IPS-18a (cell line): ENCODE results near the gene GAL3ST3.
"Not testable (repeated sequence)": the region's sequence is repeated elsewhere in the genome, so short reads cannot be mapped to it uniquely, and the experiment has no call there.

ENCODE experiments used
- H3K27ac ChIP-seq: one replicate; pipeline ENCODE4 v1.5.1; 2013; ENCODE audit warnings: low read length
- H3K27me3 ChIP-seq: one replicate; pipeline ENCODE4 v1.6.1; 2013; ENCODE audit warnings: mild to moderate bottlenecking, low read length; ENCODE audit not compliant: control insufficient read depth, insufficient read depth
- H3K36me3 ChIP-seq: one replicate; pipeline ENCODE4 v1.6.1; 2013; ENCODE audit warnings: low read depth, low read length; ENCODE audit not compliant: control insufficient read depth
- H3K4me1 ChIP-seq: one replicate; pipeline ENCODE4 v1.6.1; 2013; ENCODE audit warnings: low read depth, low read length; ENCODE audit not compliant: control insufficient read depth
- H3K4me3 ChIP-seq: one replicate; pipeline ENCODE4 v1.5.1; 2013; ENCODE audit warnings: low read length
- H3K9ac ChIP-seq: one replicate; pipeline ENCODE4 v1.6.1; 2013; ENCODE audit warnings: mild to moderate bottlenecking, low read length, moderate library complexity
- H3K9me3 ChIP-seq: one replicate; pipeline ENCODE4 v1.6.1; 2013; ENCODE audit warnings: low read depth, low read length; ENCODE audit not compliant: control insufficient read depth

The GAL3ST3 gene

DNA sequence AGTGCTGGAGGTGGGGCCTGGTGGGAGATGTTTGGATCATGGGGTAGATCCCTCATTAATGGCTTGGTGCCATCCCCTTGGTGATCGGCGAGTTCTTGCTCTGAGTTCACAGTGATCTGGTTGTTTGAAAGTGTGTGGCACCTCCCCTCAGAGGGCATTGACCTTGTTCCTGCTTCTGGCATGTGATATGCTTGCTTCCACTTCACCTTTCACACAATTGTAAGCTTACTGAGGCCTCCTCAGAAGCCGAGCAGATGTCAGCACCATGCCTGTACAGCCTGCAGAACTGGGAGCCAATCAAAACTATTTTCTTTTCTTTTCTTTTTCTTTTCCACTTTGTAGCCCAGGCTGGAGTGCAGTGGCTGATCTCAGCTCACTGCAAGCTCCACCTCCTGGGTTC, 11.6 kb downstream of the GAL3ST3 start:
- Histone ChIP-seq H3K9me3 (no peaks in the 10 kb centered on the region), H3K4me3 (no peak overlapping the region), H3K4me1 (no peaks in the 10 kb centered on the region), H3K36me3 (peaks cover 11% of the 10 kb centered on the region), H3K9ac (no peak overlapping the region), H3K27me3 (no peaks in the 10 kb centered on the region), H3K27ac (no peak overlapping the region)

DNA sequence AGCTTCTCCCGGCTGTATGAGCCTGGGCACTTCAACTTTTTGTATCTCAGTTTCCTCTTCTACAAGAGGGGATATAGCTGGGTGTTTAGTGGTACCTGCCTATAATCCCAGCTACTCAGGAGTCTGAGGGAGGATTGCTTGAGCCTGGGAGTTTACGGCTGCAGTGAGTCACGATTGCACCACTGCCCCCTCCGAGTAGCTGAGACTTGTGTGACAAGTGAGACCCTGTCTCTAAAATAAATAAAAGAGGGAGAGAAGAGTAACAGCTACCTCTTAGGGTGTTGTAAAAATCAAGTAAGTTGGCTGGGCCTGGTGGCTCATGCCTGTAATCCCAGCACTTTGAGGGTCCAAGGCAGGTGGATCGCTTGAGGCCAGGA, 12.6 kb downstream of the GAL3ST3 start:
- Histone ChIP-seq H3K27me3 (no peaks in the 10 kb centered on the region), H3K4me1 (no peaks in the 10 kb centered on the region), H3K27ac (no peak overlapping the region), H3K9ac (no peak overlapping the region), H3K36me3 (peaks cover 5% of the 10 kb centered on the region), H3K4me3 (no peak overlapping the region), H3K9me3 (no peaks in the 10 kb centered on the region)

DNA sequence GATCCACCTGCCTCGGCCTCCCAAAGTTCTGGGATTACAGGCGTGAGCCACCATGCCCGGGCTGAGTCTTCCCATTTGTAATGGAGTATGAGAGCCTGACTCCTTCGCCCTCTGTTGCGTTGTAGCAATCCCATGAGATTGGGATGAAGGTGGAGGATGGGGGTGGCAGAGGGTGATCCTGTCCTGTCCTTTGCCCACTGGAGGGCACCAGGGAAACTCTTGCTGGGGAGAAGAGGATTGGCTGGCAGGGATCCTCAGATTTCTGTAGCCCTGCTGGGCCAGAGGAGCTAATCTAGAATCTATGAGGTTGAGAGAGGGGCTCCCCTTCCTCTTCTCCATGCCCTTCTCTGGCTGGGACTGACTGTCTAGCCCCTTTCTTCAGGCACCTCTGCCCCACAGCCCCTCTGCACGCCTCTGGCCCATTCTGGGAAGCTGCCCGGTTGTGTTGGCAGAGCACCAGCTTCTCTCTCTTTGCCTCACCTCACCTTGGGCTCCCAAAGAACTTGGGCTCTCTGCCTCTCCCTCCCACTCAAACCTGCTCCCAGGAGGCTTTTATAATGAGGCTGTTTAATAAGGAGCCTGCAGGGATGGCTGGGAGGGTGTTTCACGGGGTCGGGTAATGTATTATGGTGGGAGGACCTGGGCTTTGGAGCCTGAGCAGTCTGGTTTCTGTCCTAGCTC, 13.2 kb downstream of the GAL3ST3 start:
- Histone ChIP-seq H3K27me3 (no peaks in the 10 kb centered on the region), H3K4me3 (no peak overlapping the region), H3K27ac (no peak overlapping the region), H3K36me3 (peaks cover 1% of the 10 kb centered on the region), H3K4me1 (no peaks in the 10 kb centered on the region), H3K9me3 (no peaks in the 10 kb centered on the region), H3K9ac (no peak overlapping the region)

DNA sequence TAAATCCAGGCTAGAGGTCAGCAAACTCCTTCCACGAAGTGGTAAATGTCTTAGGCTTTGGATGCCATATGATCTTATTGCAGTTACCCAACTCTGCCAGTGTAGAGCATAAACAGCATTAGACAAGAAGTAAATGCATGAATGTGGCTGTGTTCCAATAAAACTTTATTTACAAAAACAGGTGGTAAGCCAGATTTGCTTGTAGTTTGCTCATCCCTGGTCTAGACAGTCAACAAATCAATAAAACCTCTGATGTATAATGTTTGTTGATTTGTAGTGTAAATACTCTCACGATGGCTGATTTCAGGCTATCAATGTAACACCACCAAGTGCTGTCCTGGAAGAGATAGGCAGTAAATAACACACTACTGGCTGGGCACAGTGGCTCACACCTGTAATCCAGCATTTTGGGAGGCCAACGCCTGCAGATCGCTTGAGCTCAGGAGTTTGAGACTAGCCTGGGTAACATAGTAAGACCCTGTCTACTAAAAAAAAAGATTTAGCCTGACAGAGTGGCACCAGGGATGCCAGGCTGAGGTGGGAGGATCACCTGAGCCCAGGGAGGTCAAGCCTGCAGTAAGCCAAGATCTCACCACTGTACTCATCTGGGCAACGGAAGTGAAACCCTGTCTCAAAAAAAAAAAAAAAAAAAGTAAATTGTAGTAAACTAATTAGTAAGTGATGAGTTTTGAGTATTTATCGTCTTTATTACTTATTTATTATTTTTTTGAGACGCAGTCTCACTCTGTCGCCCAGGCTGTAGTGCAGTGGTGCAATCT, 15.8 kb downstream of the GAL3ST3 start:
- Histone ChIP-seq H3K27ac (no peak overlapping the region), H3K9ac (no peak overlapping the region), H3K27me3 (no peaks in the 10 kb centered on the region), H3K4me1 (no peaks in the 10 kb centered on the region), H3K9me3 (no peaks in the 10 kb centered on the region), H3K36me3 (no peaks in the 10 kb centered on the region), H3K4me3 (no peak overlapping the region)

DNA sequence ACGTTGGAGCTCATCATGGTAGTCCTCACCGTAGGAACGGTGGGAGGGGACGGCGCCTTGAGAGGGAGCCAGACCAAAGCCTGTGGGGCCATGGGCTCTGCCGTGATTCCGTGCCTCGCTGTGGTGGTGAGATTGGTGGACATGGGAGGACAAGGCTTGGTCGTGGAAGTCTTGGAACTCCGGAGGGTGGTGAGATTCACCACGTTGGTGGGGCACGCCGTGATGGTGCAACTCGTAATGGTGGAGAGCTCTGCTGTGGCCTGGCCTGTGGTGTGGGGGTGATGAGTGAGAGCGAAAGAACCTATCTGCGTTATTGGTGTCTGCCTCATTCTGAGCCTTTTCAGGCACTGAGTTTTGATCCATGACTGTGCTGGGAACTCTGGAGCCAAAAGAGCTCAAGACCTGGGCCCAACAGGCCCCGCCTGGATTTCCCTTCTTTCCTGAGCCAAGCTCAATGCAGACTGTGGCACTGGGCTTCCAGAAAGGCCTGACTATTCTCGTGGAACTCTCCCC, 22.9 kb downstream of the GAL3ST3 start, which contains the start of gene CATSPER1:
Gene CATSPER1 (minus strand): TSS at position 463 of the 513 bp plus-strand sequence. CDS start 100 bp downstream, at position 363.
- H3K4me3 ChIP-seq, result no peak within 1 kb of the TSS
- no peaks in the 10 kb centered on the region for H3K4me1 ChIP-seq
- H3K9ac ChIP-seq, result no peak within 1 kb of the TSS
- H3K36me3 ChIP-seq, result no peaks in the 10 kb centered on the region
- no peaks in the 10 kb centered on the region for H3K9me3 ChIP-seq
- peaks cover 20% of the 10 kb centered on the region for H3K27me3 ChIP-seq
- H3K27ac ChIP-seq, result no peak within 1 kb of the TSS

DNA sequence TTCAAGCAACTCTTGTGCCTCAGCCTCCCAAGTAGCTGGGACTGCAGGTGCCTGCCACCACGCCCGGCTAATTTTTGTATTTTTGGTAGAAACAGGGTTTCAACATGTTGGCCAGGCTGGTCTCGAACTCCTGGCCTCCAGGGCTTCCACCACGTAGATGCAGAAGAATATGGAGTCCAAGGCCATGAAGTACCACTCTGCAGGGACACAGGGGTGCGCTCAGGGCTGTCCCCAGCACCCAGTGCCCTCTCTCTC, 25.8 kb downstream of the GAL3ST3 start:
- H3K4me3 ChIP-seq, H3K9ac ChIP-seq, H3K9me3 ChIP-seq, H3K4me1 ChIP-seq, H3K27ac ChIP-seq, H3K36me3 ChIP-seq: not testable (repeated sequence)
- H3K27me3 ChIP-seq, result peaks cover 20% of the 10 kb centered on the region

DNA sequence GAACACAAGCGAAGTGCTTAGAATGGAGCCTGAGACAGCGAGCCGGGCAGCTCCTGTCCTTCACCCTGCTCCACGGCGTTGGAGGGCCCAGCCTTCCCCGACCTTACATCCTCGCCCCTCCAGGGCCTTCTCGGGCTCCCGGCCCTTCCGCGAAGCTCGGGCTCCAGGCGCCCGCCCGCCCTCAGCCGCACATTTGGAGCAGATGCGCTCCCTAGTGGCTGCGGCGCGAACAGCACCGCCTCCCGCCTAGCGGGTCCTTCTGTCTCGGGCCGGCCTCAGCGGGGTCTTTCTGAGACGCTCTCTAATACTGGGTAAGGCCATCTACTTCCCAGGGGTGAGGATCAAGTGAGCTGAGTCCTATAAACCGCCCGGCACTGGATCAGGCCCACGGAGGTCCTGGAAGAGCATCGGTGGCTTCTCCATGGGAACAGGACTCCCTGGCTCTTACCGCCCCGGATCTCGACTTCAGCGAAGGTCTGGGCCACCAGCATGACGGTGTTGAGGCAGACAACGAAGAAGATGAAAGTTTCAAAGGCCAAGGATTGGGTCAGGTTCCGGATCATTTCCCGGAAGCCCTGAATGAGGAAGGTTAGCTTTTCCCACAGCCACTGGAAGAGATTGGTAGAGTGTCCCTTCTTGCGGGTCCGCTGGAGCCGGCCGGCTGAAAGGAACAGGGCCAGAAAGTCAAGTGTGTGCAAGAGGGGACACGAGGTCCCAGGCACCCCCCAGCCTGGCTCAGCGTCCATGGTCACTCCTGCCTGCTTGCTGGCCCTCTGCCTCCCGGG, 26.4 kb downstream of the GAL3ST3 start:
- peaks cover 20% of the 10 kb centered on the region for H3K27me3 ChIP-seq
- no peak overlapping the region for H3K27ac ChIP-seq
- H3K9me3 ChIP-seq, result no peaks in the 10 kb centered on the region
- H3K4me1 ChIP-seq, result no peaks in the 10 kb centered on the region
- no peak overlapping the region for H3K9ac ChIP-seq
- H3K36me3 ChIP-seq, result no peaks in the 10 kb centered on the region
- H3K4me3 ChIP-seq, result no peak overlapping the region

DNA sequence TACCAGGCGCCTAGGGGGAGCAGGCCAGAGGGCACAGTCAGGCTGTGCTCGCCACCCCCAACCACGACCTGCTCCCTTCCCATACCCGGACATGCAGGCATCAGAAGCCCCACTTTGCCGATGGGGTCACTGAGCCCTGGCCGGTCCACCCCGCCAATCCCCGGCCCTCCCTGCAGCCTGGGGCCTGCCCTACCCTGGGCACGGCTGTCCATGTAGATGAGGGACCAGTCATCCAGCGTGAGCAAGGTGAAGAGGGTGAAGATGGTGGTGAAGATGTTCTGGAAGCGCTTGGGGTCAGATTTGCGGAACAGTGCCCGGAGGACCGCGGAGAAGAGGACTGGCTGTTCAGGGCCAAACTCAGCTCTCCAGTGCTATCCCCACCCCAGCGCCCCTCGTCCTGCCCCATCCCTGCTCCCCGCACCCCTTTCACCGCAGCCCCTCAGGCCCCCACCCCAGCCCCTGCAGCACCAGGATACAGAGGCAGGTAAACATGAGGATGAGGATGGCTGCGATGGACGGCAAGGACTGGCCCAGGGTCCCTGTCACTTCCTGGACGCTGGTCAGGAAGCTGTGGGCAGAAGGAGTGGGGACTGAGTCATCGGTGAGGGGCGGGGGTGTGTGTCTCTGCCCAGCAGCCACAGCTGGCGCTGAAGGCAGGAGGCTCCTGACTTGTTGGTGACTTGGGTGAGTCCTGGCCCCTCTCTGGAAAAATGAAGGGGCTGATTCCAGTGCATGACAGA, 28.2 kb downstream of the GAL3ST3 start:
- H3K4me3 ChIP-seq, result no peak overlapping the region
- H3K27ac ChIP-seq, result no peak overlapping the region
- no peaks in the 10 kb centered on the region for H3K9me3 ChIP-seq
- H3K9ac ChIP-seq, result no peak overlapping the region
- H3K4me1 ChIP-seq, result no peaks in the 10 kb centered on the region
- no peaks in the 10 kb centered on the region for H3K36me3 ChIP-seq
- H3K27me3 ChIP-seq, result peaks cover 20% of the 10 kb centered on the region

DNA sequence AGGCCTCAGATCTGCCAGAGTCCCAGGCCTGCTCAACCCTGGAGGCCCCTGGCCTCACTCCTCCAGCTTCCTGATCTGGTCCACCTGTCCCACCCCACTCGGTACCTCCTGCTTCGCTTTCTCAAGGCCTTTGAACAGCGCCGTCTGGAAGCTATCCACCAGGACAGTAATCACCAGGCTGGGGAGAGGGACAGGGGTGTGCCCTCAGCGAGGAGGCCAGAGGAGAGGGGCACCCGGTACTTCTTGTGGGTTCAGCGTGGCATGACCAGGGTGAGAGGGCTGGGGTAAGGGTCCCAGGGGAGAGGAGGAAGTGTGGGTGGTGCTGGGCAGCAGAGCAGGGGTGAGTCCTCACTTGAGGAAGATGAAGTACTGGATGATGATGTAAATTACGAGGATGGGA, 28.7 kb downstream of the GAL3ST3 start:
- no peak overlapping the region for H3K27ac ChIP-seq
- H3K36me3 ChIP-seq, result no peaks in the 10 kb centered on the region
- no peaks in the 10 kb centered on the region for H3K9me3 ChIP-seq
- H3K27me3 ChIP-seq, result peaks cover 20% of the 10 kb centered on the region
- no peak overlapping the region for H3K9ac ChIP-seq
- H3K4me3 ChIP-seq, result no peak overlapping the region
- no peaks in the 10 kb centered on the region for H3K4me1 ChIP-seq

DNA sequence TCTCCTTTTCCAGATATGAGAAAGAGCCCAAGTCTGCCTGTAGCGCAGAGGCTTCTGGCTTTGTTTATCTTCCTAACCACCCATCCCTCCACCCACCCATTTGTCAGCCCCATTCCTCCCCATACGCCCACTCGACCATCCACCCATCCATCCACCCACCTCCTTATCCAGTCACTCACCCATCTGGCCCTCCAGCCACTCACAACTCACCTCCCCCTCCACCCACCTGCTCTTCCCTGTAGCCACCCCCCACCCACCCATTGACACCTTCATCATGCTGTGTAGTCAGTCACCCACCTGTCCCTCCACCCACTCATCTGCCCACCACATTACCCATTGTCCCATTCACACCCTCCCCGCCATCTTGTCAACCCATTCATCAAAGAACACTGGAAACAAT, 31.6 kb downstream of the GAL3ST3 start:
- no peak overlapping the region for H3K4me3 ChIP-seq
- H3K27ac ChIP-seq, result no peak overlapping the region
- H3K9ac ChIP-seq, result no peak overlapping the region
- peaks cover 7% of the 10 kb centered on the region for H3K27me3 ChIP-seq
- no peaks in the 10 kb centered on the region for H3K36me3 ChIP-seq
- H3K4me1 ChIP-seq, result no peaks in the 10 kb centered on the region
- H3K9me3 ChIP-seq, result no peaks in the 10 kb centered on the region

DNA sequence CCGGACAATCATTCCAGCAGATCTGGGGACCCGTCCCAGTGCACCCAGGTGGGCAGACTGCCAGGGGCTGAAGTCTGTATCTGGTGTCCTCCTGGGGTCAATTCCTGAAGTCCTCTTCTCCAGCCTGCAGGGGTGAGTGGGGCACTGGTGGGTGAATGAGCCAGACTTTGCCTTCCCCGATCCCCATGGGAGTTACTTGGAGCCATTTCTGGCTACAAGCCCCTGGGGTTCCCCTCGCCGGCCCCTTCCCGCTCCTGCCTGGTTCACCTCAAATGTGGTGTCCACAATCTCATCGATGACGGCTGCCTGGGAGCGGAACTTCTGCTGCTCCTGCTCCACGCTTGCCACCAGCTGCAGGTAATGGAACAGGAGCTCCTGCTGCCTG, 32.2 kb downstream of the GAL3ST3 start:
- Histone ChIP-seq H3K9me3 (no peaks in the 10 kb centered on the region), H3K4me1 (no peaks in the 10 kb centered on the region), H3K9ac (no peak overlapping the region), H3K27me3 (peaks cover 2% of the 10 kb centered on the region), H3K36me3 (no peaks in the 10 kb centered on the region), H3K27ac (no peak overlapping the region), H3K4me3 (no peak overlapping the region)
